AG04450 (cell line): ENCODE measurements around the gene MPZL3. TPM values are rescaled to one million over a fixed set of nuclear protein-coding genes. Genes with fewer than 3 reads are reported as not detected.

Experiments used
- CTCF ChIA-PET: fragments of 300-600, 350-600 bp; formaldehyde crosslinking; extraction: SDS; loops from one replicate; lab custom pipeline; 2022; ENCODE audit warnings: antibody characterized with exemption, inconsistent platforms; lab: Charles Lee
- POLR2A ChIA-PET: fragments of 350-600 bp; formaldehyde crosslinking; extraction: SDS; loops from one replicate; lab custom pipeline; 2021; ENCODE audit warnings: antibody characterized with exemption, inconsistent platforms; lab: Yijun Ruan, JAX
- DNase-seq: peaks from one replicate; pipeline ENCODE4 v3.0.0-alpha.2; 2011; ENCODE audit warnings: low read depth, low spot score
- H3K27ac ChIP-seq: one replicate; pipeline ENCODE4 v1.5.1; 2012; ENCODE audit warnings: low read depth, low read length, control low read depth
- H3K27me3 ChIP-seq: one replicate; pipeline ENCODE4 v1.6.0; 2012; ENCODE audit warnings: low read length; ENCODE audit not compliant: control insufficient read depth, insufficient read depth
- H3K4me3 ChIP-seq: 2 replicates; pipeline ENCODE4 v1.5.1; 2011; ENCODE audit warnings: mild to moderate bottlenecking, low read depth, low read length, control low read depth
- H3K9me3 ChIP-seq: 2 replicates; pipeline ENCODE4 v1.5.1; 2012; ENCODE audit warnings: low read length; ENCODE audit not compliant: control insufficient read depth, insufficient read depth
- polyA plus RNA-seq: library from polyadenylated mRNA; depleted of rRNA; stranded (reverse); fragments of >200 nt; gene quantifications from 2 replicates; pipeline ENCODE4 v1.2.3, GENCODE V29; 2011
- TF ChIP-seq, protein P1 (sequence below): IDR thresholded peaks from 2 replicates; pipeline ENCODE4 v1.5.1; 2011; ENCODE audit warnings: low read depth, low read length, control low read depth, inconsistent platforms

The MPZL3 gene
- polyA plus RNA-seq, 1 experiment: 0.07 TPM

DNA sequence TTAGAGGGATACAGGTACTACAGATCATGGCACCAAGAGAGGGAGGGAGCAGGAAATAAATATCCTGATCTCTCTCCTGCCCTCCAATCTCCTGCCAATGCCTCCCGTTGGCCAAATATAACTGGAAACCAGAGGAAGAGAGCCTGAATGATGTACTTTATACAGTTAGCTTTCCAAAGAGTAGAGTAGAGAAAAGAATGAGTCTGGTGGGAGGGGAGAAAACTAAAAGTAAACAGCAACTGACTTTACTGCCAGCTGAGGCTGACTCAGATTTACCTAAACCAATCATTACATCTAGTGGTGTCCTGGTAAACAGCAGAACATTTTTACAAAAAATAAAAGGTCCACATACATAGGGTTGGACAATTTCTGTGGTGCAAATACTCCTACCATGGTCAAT is 5.1 kb downstream of the MPZL3 start:
- Histone ChIP-seq H3K27ac (no peak overlapping the region), H3K9me3 (no peaks in the 10 kb centered on the region; the same call in 1 of the 2 replicates), H3K4me3 (no peak overlapping the region), H3K27me3 (peaks cover 4% of the 10 kb centered on the region)
- TF ChIP-seq, protein P1, sequence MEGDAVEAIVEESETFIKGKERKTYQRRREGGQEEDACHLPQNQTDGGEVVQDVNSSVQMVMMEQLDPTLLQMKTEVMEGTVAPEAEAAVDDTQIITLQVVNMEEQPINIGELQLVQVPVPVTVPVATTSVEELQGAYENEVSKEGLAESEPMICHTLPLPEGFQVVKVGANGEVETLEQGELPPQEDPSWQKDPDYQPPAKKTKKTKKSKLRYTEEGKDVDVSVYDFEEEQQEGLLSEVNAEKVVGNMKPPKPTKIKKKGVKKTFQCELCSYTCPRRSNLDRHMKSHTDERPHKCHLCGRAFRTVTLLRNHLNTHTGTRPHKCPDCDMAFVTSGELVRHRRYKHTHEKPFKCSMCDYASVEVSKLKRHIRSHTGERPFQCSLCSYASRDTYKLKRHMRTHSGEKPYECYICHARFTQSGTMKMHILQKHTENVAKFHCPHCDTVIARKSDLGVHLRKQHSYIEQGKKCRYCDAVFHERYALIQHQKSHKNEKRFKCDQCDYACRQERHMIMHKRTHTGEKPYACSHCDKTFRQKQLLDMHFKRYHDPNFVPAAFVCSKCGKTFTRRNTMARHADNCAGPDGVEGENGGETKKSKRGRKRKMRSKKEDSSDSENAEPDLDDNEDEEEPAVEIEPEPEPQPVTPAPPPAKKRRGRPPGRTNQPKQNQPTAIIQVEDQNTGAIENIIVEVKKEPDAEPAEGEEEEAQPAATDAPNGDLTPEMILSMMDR: no peak
- DNase-seq: no peak
- ChIA-PET CTCF (no interaction called here), POLR2A (no interaction called here)

DNA sequence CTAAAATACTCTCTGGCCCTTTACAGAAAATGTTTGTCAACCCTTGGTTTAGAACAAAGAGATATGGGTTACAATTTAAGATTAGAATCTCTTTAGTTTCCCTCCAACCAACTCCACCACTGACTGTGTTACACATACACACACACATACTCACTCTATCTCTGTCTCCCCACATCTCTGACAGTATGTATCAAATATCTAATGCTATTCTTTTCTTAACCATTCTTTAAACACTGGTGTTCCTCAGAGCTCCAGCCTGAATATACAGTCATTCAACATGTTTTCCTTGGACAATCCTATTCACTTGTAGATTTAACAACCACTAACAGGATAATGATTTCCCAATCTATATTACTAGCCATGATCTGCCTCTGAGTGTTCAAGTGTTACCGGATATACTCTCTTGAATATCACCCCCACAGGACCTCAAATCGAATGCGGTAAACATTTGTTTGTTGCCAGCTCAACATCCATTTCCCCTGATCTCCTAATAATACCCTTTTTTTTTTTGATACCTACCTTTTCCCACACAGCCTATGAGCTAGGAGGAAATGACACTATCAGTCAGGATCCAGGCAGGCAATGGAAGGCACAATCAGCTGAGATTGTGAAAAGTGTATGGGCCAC is 6.1 kb downstream of the MPZL3 start:
- DNase-seq: no peak
- ChIA-PET POLR2A (no interaction called here), CTCF (interaction anchor here (0.6 to 0.8 kb wide), 3 partner anchors 107 to 1370 kb away, joined by 3 to 4 read pairs (median 3); no protein-coding TSS in a partner anchor)
- Histone ChIP-seq H3K27ac (no peak overlapping the region), H3K9me3 (no peaks in the 10 kb centered on the region), H3K27me3 (peaks cover 4% of the 10 kb centered on the region), H3K4me3 (no peak overlapping the region)
- TF ChIP-seq, protein P1: no peak

DNA sequence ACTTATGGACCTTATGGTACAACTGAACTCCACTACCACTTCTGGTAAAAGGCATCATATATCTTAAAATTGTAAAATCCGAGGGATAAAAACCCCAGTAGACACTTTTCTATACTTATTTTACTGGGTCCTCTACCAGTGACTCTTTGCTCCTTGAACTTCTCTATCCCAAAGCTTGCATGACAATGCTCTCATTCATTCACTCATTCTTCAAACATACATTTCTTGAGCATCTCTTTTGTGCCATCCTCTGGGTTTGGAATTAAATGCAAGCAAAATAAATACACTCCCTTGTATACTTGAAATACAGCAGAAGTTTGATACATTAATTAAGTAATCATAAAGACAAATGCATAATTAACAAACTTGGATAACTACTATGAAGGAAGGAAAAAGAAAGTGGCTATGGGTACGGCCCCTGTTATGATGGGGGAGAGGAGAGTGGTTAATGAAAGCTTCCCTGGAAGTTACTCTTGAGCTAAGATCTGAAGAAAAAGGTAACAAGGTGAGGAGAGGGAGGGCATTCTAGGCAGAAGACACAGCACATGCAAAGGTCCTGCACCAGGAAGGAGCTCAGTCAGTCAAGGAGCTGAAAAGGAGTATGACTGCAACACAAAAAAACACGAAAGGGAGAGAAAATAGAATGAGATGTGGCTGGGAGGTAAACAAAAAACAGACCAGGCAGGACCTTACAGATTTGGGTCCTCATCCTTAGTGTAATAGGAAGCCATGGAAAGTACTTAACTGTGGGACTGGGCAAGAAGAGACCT is 8.0 kb downstream of the MPZL3 start:
- ChIA-PET POLR2A (no interaction called here), CTCF (no interaction called here)
- peaks cover 4% of the 10 kb centered on the region for H3K27me3 ChIP-seq

DNA sequence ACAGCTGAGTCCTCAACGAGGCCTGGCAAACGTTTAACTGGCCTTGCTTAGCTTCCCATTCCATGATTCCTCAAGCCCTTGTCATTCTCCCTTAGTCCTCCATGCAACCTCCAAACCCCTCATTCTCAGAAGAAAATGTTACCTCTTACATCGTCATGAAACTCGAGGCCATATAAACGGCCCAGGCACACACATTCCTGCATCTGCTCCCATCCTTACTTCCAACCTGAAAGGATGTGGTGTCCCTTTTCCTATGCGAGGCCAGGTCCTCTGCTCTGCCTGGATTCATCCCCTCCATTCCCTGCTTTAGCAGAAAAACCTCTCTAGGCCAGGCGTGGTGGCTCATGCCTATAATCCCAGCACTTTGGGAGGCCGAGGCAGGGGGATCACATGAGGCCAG is 9.0 kb downstream of the MPZL3 start:
- TF ChIP-seq, protein P1: no peak
- POLR2A ChIA-PET: no interaction called here
- no peaks in the 10 kb centered on the region for H3K9me3 ChIP-seq
- H3K27me3 ChIP-seq: peaks cover 4% of the 10 kb centered on the region
- DNase-seq: no peak
- H3K27ac ChIP-seq: no peak overlapping the region
- CTCF ChIA-PET: no interaction called here
- no peak overlapping the region for H3K4me3 ChIP-seq

More for the DNA sequence above, 8.0 kb downstream of the MPZL3 start:
- no peak overlapping the region for H3K27ac ChIP-seq
- no peaks in the 10 kb centered on the region for H3K9me3 ChIP-seq
- no peak overlapping the region for H3K4me3 ChIP-seq
- no peak for DNase-seq
- TF ChIP-seq, protein P1: no peak

DNA sequence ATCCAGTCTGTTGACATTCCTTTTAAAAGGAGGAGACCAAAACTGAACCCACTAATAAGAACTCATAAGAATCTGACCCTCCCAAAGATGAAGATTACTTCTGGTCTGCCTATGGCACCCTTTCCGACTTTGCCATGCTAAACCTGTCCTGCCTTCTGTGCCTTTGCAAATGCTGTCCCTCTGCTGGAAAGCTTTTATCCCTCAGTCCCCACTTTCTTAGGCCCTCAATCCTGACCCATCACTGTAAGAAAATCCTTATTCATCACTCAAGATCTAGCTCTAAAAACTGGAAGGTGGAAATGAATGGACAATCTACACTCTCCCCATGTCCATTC is 10.4 kb downstream of the MPZL3 start:
- CTCF ChIA-PET: no interaction called here
- Histone ChIP-seq H3K27me3 (peaks cover 4% of the 10 kb centered on the region), H3K27ac (no peak overlapping the region), H3K9me3 (no peaks in the 10 kb centered on the region), H3K4me3 (no peak overlapping the region)
- TF ChIP-seq, protein P1: no peak
- POLR2A ChIA-PET: no interaction called here
- no peak for DNase-seq
